GM10847 (cell line): Measurements from ENCODE around the gene GGPS1.

Experiments
- POLR2A ChIP-seq: IDR thresholded peaks from 2 replicates; pipeline ENCODE4 v1.6.1; 2011; ENCODE audit not compliant: insufficient read length; ENCODE audit errors: extremely low read depth

Gene GGPS1

DNA sequence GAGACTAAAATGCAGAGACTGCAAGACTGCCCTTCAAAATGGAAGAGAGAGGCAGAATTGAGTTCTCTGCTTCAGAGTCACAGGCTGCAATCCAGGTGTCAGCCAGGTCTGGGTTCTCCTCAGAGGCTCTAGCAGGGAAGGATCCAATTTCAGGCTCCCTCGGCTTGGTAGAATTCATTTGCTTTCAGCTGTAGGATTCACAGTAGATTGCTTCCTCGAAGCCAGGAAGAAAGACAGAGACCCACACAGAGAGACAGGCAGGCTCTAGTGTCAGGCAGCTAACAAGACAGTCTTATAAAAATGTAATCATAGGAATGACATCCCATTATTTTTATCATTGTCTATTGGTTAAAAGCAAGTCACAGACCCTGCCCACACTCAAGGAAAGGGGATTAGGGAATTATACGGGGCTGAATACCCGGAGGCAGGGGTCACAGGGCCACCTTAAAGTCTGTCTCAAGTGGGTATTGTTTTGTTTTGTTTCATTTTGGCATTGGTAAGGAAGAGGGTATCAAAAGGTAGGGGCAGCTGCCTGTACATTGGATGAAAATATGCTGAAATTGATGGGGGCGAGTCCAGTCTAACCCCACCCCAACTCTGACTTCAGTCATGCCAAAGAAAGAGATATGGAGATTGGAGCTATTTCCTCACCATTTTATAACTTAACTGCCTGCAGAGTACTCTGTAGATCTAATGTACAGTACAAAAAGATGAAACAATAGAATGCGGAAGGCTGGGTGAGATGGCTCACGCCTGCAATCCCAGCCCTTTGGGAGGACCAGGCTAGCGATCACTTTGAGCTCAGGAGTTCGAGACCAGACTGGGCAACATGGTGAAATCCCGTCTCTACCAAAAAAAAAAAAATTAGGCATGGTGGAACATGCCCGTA is 29.4 kb downstream of the GGPS1 start:
- TF ChIP-seq POLR2A: no peak

- TF ChIP-seq POLR2A: no peak
Observed at GRCh38 chr1:235358899-235359298, 30.5 kb downstream of the GGPS1 start.

DNA sequence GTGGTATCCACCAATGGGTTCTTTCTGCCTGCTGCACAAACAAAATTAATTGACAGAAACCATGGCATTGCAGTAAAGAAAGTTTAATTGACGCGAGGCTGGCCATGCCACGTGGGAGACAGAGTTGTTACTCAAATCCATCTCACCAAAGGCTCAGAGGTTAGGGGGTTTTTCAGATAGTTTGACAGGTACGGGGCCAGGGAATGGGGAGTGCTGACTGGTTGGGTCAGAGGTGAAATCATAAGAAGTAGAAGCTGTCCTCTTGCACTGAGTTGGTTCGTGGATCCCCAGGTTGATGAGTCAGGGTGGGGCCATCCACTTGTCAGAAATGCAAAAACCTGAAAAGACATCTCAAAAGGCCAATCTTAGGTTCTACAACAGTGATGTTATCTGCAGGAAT is 37.9 kb downstream of the GGPS1 start:
- TF ChIP-seq POLR2A: no peak

DNA sequence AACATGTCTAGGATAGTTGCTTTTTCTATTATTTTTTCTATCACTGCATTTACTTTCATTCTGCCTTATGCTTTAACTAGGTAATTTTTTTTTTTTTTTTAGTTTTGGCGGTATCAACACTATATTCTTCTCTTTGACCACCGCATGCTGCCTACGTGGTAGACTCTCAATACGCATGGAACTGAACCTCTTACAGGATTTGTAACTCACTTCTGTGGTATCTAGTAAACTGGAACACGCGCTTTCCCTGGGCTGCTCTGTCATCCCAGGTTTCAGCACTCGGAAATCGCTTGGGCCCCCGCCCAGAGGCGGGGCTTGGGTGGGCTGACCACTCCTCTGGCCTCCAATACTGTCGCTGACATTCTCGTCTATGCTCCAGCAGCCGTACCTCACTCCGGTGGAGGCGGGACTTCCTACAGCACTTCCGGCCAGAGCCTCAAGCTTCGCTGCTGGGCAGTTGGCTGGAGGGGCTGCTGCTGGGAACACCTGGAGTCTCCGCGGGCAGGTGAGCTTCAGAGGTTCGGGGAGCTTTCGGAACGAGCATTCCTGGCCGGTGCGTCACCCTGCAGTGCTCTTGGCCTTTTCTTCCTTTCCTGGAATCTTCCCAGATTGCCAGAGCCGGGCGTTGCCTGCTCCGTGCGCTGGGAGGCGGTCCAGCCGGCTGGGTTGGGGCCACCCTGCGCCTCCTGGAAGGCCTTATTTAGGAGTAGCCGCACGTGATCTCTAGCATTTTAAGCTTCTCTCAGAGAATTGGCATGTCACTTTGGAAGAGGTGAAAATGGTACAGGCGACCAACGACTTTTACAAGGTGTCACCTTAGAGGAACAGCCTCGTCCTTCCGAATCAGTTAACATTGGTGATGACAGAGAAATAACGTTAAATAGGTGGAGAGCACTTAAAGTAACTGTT is 38.9 kb downstream of the GGPS1 start, which contains the start of gene TBCE:
TBCE (plus strand) TSS at position 428 of the 909 bp plus-strand sequence. CDS start 12,623 bp downstream, outside the sequence.
- TF ChIP-seq POLR2A: peak; percentile 91

- no peak for TF ChIP-seq POLR2A
Observed at GRCh38 chr1:235368428-235368827, 40.1 kb downstream of the GGPS1 start.

DNA sequence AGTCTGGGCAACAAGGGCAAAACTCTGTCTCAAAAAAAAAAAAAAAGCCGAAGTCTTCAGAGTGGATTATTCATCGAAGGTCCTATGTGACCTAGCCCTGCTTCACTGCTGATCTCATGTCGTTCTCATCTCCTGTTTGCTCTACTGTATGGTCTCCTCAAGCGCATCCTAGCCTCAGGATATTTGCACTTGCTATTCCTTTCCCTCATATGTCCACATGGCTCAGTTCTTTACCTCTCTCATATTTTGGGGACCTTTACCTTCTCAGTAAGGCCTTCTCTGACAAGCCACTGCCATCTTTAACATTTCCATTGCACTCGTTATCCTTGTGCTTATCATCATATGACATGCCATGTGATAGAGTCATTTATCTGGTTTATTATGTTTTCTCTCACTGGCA is 41.4 kb downstream of the GGPS1 start:
- TF ChIP-seq POLR2A: no peak

DNA sequence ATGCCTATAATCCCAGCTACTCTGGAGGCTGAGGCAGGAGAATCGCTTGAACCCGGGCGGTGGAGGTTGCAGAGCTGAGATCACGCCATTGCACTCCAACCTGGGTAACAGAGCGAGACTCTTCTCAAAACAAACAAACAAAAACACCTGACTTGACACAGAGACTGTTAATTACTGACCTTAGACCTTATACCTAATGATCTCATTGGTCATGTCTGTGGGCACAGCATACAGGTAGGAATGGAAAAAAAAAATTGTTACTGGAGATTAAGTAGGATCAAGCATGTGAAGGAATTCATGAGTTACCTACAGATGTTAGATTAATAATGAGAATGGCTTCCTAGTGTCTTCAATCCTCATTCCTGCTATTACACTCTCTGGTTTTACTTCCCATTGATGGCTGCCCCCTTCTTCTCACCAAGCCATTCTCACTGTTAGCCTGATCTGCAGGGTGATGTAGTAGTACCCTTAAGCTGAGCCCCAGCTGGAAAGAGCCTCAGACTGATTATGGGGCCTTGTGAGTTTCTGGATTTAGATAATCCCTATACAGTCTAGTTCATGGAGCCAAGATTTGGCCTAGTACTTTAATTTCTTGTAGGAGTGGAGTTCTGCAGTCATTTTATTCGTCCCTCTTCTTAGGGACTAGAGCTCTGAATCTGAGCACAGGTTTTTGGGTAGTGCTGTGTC is 47.7 kb downstream of the GGPS1 start:
- TF ChIP-seq POLR2A: no peak

DNA sequence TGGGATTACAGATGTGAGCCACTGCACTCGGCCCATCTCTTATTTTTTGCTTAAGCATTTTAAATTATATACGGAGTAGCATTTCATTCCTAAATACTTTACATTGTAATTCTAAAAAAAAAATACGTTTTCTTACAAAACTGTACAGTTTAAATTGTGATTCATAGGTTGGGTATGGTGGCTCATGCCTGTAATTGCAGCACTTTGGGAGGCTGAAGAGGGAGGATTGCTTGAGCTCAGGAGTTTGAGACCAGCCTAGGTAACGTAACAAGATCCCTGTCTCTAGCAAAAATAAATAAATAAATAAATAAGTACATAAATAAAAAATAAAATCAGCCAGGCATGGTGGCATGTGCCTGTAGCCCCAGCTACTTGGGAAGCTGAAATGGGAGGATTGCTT is 63.5 kb downstream of the GGPS1 start:
- TF ChIP-seq POLR2A: no peak
